Measurements from ENCODE around the gene MDM1.
A peak's percentile ranks its signal among the peaks of the same experiment; 100 is the strongest.

Gene MDM1

GRCh38 chr12:68279227-68280054, 52.7 kb downstream of the MDM1 start:
- DNase-seq (ENCODE audit: low read depth in 3 of 3), result no peak

GRCh38 chr12:68276402-68276930, 55.7 kb downstream of the MDM1 start:
- DNase-seq (ENCODE audit: low read depth in 3 of 3), result no peak

- DNase-seq (ENCODE audit: low read depth in 3 of 3), result no peak
These were observed 59.4 kb downstream of the MDM1 start for GRCh38 chr12:68272732-68273131.

- no peak for DNase-seq (ENCODE audit: low read depth in 3 of 3)
These were observed 60.8 kb downstream of the MDM1 start for GRCh38 chr12:68271346-68271745.

GRCh38 chr12:68270358-68270757, 61.8 kb downstream of the MDM1 start:
- no peak for DNase-seq (ENCODE audit: low read depth in 3 of 3)

GRCh38 chr12:68269779-68270178, 62.4 kb downstream of the MDM1 start:
- DNase-seq (ENCODE audit: low read depth in 3 of 3), result no peak

GRCh38 chr12:68268967-68269366, 63.2 kb downstream of the MDM1 start:
- DNase-seq (ENCODE audit: low read depth in 3 of 3), result no peak

GRCh38 chr12:68267892-68268396, 64.2 kb downstream of the MDM1 start:
- DNase-seq (ENCODE audit: low read depth in 3 of 3), result no peak

- no peak for DNase-seq (ENCODE audit: low read depth in 3 of 3)
These were observed 67.3 kb downstream of the MDM1 start for GRCh38 chr12:68264857-68265256.

- no peak for DNase-seq (ENCODE audit: low read depth in 3 of 3)
These were observed 67.9 kb downstream of the MDM1 start for GRCh38 chr12:68264158-68264855.

- no peak for DNase-seq (ENCODE audit: low read depth in 3 of 3)
These were observed 68.8 kb downstream of the MDM1 start for GRCh38 chr12:68263366-68263765.

- no peak for DNase-seq (ENCODE audit: low read depth in 3 of 3)
These were observed 70.3 kb downstream of the MDM1 start for GRCh38 chr12:68261896-68262295.

- DNase-seq (ENCODE audit: low read depth in 3 of 3), result no peak
These were observed 72.0 kb downstream of the MDM1 start for GRCh38 chr12:68260153-68260552.

GRCh38 chr12:68259318-68259940, 72.7 kb downstream of the MDM1 start:
- peak in 1 of 3 donors; percentile 12 for DNase-seq (ENCODE audit: low read depth in 3 of 3)

GRCh38 chr12:68253504-68253903, 78.7 kb downstream of the MDM1 start, which contains the start of gene IL22:
Gene IL22 (minus strand): TSS chr12:68253604. CDS start chr12:68253448, 156 bp downstream.
- DNase-seq (ENCODE audit: low read depth in 3 of 3), result no peak

GRCh38 chr12:68252077-68252476, 80.1 kb downstream of the MDM1 start:
- DNase-seq (ENCODE audit: low read depth in 3 of 3), result no peak

GRCh38 chr12:68250454-68250853, 81.7 kb downstream of the MDM1 start:
- DNase-seq (ENCODE audit: low read depth in 3 of 3), result no peak

- no peak for DNase-seq (ENCODE audit: low read depth in 3 of 3)
These were observed 84.4 kb downstream of the MDM1 start for GRCh38 chr12:68247785-68248184.

- DNase-seq (ENCODE audit: low read depth in 3 of 3), result no peak
These were observed 85.8 kb downstream of the MDM1 start for GRCh38 chr12:68246350-68246749.

- no peak for DNase-seq (ENCODE audit: low read depth in 3 of 3)
These were observed 86.8 kb downstream of the MDM1 start for GRCh38 chr12:68245180-68246021.
